OCI-LY1 (cell line): ENCODE data around the gene MEIS1.

Source experiments
- CTCF ChIP-seq: fragments of 200-600 bp; sonication (generic), shearing (Covaris generic); IDR thresholded peaks from 2 replicates; pipeline ENCODE4 v1.5.1; 2017; ENCODE audit warnings: mild to moderate bottlenecking, antibody characterized with exemption, low read length, moderate library complexity, mixed read lengths
- EZH2 ChIP-seq: fragments of 200-600 bp; sonication (generic), shearing (Covaris generic); IDR thresholded peaks from 2 replicates; pipeline ENCODE4 v1.8.0; 2017; ENCODE audit warnings: borderline replicate concordance, mixed run types, mild to moderate bottlenecking, antibody characterized with exemption, low read length, moderate library complexity, mixed read lengths

GRCh38 chr2:66443186-66443978 lies 8.5 kb downstream of the MEIS1 start:
- TF ChIP-seq CTCF (no peak), EZH2 (no peak)
